SK-N-SH treated with all-trans-retinoic acid at 6 μM for 48 hours (cell line): ENCODE results near the gene HOXB4.
A peak's percentile ranks its signal among the peaks of the same experiment; 100 is the strongest.

Experiments used
- ATAC-seq: fragments of 200-7000 bp; cut with Tn5 transposase; 3 replicates; pipeline ENCODE4 v1.9.1; 2020; ENCODE audit warnings: mild to moderate bottlenecking, moderate library complexity
- ARNTL ChIP-seq: fragments of 450-650 bp; formaldehyde crosslinking; IDR thresholded peaks from 2 replicates; pipeline ENCODE4 v1.5.0; 2020; ENCODE audit warnings: low read depth, mild to moderate bottlenecking, moderate library complexity, borderline replicate concordance
- BACH2 ChIP-seq: fragments of 250-450 bp; sonication (Bioruptor Pico); IDR thresholded peaks from 2 replicates; pipeline ENCODE4 v1.9.0; 2021; ENCODE audit warnings: mild to moderate bottlenecking, borderline replicate concordance
- CREB5 ChIP-seq: fragments of 250-450 bp; sonication (Bioruptor Pico); IDR thresholded peaks from 2 replicates; pipeline ENCODE4 v1.5.1; 2020; ENCODE audit warnings: low read depth, mild to moderate bottlenecking, moderate library complexity
- CSRNP3 ChIP-seq: fragments of 250-450 bp; sonication (Bioruptor Pico); IDR thresholded peaks from 2 replicates; pipeline ENCODE4 v1.5.1; 2021; ENCODE audit warnings: mild to moderate bottlenecking, moderate library complexity
- ESRRG ChIP-seq: fragments of 250-450 bp; sonication (Bioruptor Pico); IDR thresholded peaks from 2 replicates; pipeline ENCODE4 v1.6.1; 2021; ENCODE audit warnings: mild to moderate bottlenecking
- GLIS3 ChIP-seq: fragments of 250-450 bp; sonication (Bioruptor Pico); IDR thresholded peaks from 2 replicates; pipeline ENCODE4 v1.5.0; 2020; ENCODE audit warnings: mild to moderate bottlenecking, moderate library complexity
- ISL1 ChIP-seq: fragments of 250-450 bp; sonication (Bioruptor Pico); IDR thresholded peaks from 2 replicates; pipeline ENCODE4 v2.1.2; 2022; ENCODE audit warnings: mild to moderate bottlenecking, moderate library complexity
- OSR1 ChIP-seq: fragments of 250-450 bp; sonication (Bioruptor Pico); IDR thresholded peaks from 2 replicates; pipeline ENCODE4 v1.8.0; 2022; ENCODE audit warnings: moderate library complexity, mild to moderate bottlenecking, inconsistent platforms
- PPARA ChIP-seq: fragments of 250-450 bp; sonication (Bioruptor Pico); IDR thresholded peaks from 2 replicates; pipeline ENCODE4 v1.5.0; 2020; ENCODE audit warnings: mild to moderate bottlenecking, borderline replicate concordance
- ZC3H10 ChIP-seq: fragments of 250-450 bp; sonication (Bioruptor Pico); IDR thresholded peaks from 2 replicates; pipeline ENCODE4 v1.5.1; 2021; ENCODE audit warnings: mild to moderate bottlenecking, moderate library complexity
- ZFP3 ChIP-seq: fragments of 250-450 bp; sonication (Bioruptor Pico); IDR thresholded peaks from 2 replicates; pipeline ENCODE4 v1.5.0; 2020; ENCODE audit warnings: mild to moderate bottlenecking, moderate library complexity
- ZFP30 ChIP-seq: fragments of 450-650 bp; formaldehyde crosslinking; IDR thresholded peaks from 2 replicates; pipeline ENCODE4 v1.5.0; 2022; ENCODE audit warnings: mild to moderate bottlenecking, moderate library complexity
- ZNF565 ChIP-seq: fragments of 450-650 bp; formaldehyde crosslinking; conservative IDR thresholded peaks from 2 replicates; pipeline ENCODE4 v1.5.0; 2020; ENCODE audit warnings: low read depth, mild to moderate bottlenecking, moderate library complexity
- ZNF70 ChIP-seq: fragments of 450-650 bp; formaldehyde crosslinking; IDR thresholded peaks from 2 replicates; pipeline ENCODE4 v1.5.0; 2020; ENCODE audit warnings: mild to moderate bottlenecking, moderate library complexity
- ZNF8 ChIP-seq: fragments of 450-650 bp; formaldehyde crosslinking; IDR thresholded peaks from 2 replicates; pipeline ENCODE4 v1.5.0; 2020; ENCODE audit warnings: mild to moderate bottlenecking, moderate library complexity
- TF ChIP-seq, protein P1 (sequence below): fragments of 250-450 bp; sonication (Bioruptor Pico); IDR thresholded peaks from 2 replicates; pipeline ENCODE4 v1.5.0; 2020; ENCODE audit warnings: mild to moderate bottlenecking, moderate library complexity
- TF ChIP-seq, protein P2 (sequence below): fragments of 250-450 bp; sonication (Bioruptor Pico); IDR thresholded peaks from 2 replicates; pipeline ENCODE4 v1.8.0; 2020; ENCODE audit warnings: mild to moderate bottlenecking, moderate library complexity, borderline replicate concordance

Gene HOXB4

DNA sequence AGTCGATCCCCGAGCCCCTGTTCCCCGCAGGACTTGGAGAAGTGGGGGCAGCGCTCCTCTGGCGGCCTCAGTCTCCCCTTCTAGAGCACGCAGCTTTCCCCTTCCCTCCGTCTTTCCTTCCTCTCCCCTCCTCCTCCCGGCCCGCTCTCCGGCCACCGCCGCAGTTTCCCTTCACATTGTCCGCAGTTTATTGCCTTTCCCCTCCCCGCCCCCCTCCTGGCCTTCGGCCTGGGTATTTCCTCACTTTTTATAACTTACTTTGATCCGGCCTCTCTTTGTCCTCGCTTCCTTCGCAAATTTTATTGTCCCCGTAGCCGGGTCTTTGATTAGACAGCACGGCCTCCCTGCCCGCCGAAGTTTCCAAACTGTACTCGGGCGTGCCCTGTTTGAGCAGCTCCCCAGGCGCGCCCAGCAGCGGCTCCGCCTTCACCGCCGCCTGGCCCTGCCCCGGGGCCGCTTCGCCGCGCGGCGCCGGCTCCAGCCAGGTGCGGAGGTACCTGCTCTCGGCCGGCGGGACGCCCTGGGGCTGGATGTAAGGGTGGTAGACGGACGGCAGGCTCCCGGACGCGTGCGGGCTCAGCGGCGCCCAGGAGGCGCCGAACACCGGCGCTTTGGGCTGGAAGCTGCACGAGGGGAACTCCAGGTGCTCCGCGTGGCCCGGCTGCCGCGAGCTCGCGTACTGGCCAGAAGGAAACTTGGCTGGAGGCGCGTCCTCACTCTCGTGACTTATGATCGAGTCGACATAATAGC lies 47.5 kb upstream of the HOXB4 start:
- TF ChIP-seq, protein P1, sequence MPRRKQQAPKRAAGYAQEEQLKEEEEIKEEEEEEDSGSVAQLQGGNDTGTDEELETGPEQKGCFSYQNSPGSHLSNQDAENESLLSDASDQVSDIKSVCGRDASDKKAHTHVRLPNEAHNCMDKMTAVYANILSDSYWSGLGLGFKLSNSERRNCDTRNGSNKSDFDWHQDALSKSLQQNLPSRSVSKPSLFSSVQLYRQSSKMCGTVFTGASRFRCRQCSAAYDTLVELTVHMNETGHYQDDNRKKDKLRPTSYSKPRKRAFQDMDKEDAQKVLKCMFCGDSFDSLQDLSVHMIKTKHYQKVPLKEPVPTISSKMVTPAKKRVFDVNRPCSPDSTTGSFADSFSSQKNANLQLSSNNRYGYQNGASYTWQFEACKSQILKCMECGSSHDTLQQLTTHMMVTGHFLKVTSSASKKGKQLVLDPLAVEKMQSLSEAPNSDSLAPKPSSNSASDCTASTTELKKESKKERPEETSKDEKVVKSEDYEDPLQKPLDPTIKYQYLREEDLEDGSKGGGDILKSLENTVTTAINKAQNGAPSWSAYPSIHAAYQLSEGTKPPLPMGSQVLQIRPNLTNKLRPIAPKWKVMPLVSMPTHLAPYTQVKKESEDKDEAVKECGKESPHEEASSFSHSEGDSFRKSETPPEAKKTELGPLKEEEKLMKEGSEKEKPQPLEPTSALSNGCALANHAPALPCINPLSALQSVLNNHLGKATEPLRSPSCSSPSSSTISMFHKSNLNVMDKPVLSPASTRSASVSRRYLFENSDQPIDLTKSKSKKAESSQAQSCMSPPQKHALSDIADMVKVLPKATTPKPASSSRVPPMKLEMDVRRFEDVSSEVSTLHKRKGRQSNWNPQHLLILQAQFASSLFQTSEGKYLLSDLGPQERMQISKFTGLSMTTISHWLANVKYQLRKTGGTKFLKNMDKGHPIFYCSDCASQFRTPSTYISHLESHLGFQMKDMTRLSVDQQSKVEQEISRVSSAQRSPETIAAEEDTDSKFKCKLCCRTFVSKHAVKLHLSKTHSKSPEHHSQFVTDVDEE (CRISPR knock-in tag): no peak
- TF ChIP-seq ZNF8 (CRISPR knock-in tag) (no peak), ISL1 (CRISPR knock-in tag) (no peak), PPARA (CRISPR knock-in tag) (no peak), ZNF70 (CRISPR knock-in tag) (no peak), CSRNP3 (no peak), GLIS3 (CRISPR knock-in tag) (no peak), ZC3H10 (CRISPR knock-in tag) (no peak), ZFP3 (no peak)
- peak; percentile 31 for ATAC-seq

- TF ChIP-seq, protein P2, sequence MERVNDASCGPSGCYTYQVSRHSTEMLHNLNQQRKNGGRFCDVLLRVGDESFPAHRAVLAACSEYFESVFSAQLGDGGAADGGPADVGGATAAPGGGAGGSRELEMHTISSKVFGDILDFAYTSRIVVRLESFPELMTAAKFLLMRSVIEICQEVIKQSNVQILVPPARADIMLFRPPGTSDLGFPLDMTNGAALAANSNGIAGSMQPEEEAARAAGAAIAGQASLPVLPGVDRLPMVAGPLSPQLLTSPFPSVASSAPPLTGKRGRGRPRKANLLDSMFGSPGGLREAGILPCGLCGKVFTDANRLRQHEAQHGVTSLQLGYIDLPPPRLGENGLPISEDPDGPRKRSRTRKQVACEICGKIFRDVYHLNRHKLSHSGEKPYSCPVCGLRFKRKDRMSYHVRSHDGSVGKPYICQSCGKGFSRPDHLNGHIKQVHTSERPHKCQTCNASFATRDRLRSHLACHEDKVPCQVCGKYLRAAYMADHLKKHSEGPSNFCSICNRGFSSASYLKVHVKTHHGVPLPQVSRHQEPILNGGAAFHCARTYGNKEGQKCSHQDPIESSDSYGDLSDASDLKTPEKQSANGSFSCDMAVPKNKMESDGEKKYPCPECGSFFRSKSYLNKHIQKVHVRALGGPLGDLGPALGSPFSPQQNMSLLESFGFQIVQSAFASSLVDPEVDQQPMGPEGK (CRISPR knock-in tag): no peak
- TF ChIP-seq ZFP30 (CRISPR knock-in tag) (no peak), ZNF8 (CRISPR knock-in tag) (no peak), ZNF70 (CRISPR knock-in tag) (no peak), ARNTL (CRISPR knock-in tag) (no peak), CREB5 (CRISPR knock-in tag) (no peak), PPARA (CRISPR knock-in tag) (no peak), OSR1 (CRISPR knock-in tag) (no peak), ZNF565 (no peak), BACH2 (CRISPR knock-in tag) (no peak), ESRRG (CRISPR knock-in tag) (no peak), CSRNP3 (no peak)
- TF ChIP-seq, protein P1 (CRISPR knock-in tag): no peak
- ATAC-seq: peak; percentile 50
Measured at GRCh38 chr17:48624544-48625494, 46.7 kb upstream of the HOXB4 start.
